Esophagus muscularis mucosa (tissue), 4 donors: ENCODE measurements around the gene PCBP3. TPM values are rescaled to one million over a fixed set of nuclear protein-coding genes. Genes with fewer than 3 reads are reported as not detected.

Source experiments
- DNase-seq: peaks from one replicate; pipeline ENCODE4 v3.0.0-alpha.2; 2017; ENCODE audit errors: extremely low spot score
- H3K27ac ChIP-seq, 4 donors: fragments of 200-600 bp; sonication (generic); replicated peaks in 1 of 4; 1 replicate in 3 of 4; 2 replicates in 1 of 4; pipeline ENCODE4 v1.5.1; 2016 to 2019; ENCODE audit warnings: mild to moderate bottlenecking in 1 of 4
- H3K27me3 ChIP-seq, 4 donors: fragments of 200-600 bp; sonication (generic); one replicate each; pipeline versions ENCODE4 v1.5.1 to v1.6.0; 2016 to 2019
- H3K36me3 ChIP-seq, 4 donors: fragments of 200-600 bp; sonication (generic); one replicate each; pipeline ENCODE4 v1.5.1; 2016 to 2019
- H3K4me1 ChIP-seq, 4 donors: fragments of 200-600 bp; sonication (generic); one replicate each; pipeline ENCODE4 v1.5.1; 2016 to 2019
- H3K4me3 ChIP-seq, 4 donors: fragments of 200-600 bp; sonication (generic); 1 replicate in 2 of 4; 2 replicates in 2 of 4; pipeline ENCODE4 v1.5.1; 2016 to 2019; ENCODE audit warnings: mild to moderate bottlenecking in 4 of 4, moderate library complexity in 1 of 4
- H3K9me3 ChIP-seq, 4 donors: fragments of 200-600 bp; sonication (generic); 1 replicate in 3 of 4; 2 replicates in 1 of 4; pipeline ENCODE4 v1.5.1; 2016 to 2019
- CTCF ChIP-seq, 3 experiments: fragments of 200-600 bp in 2 of 3; fragments of 450-650 bp in 1 of 3; sonication (generic) in 2 of 3; IDR thresholded peaks; one replicate each; pipeline ENCODE4 v1.5.1; 2017 to 2019; ENCODE audit warnings: antibody characterized with exemption in 3 of 3, mild to moderate bottlenecking in 2 of 3, moderate library complexity in 1 of 3
- EP300 ChIP-seq: sonication (generic); formaldehyde crosslinking; IDR thresholded peaks from one replicate; pipeline ENCODE4 v1.6.1; 2017; ENCODE audit warnings: antibody characterized with exemption
- POLR2A ChIP-seq: fragments of 450-650 bp; IDR thresholded peaks from one replicate; pipeline ENCODE4 v1.6.1; 2017; ENCODE audit warnings: antibody characterized with exemption, moderate library complexity, mild to moderate bottlenecking, low read depth
- POLR2AphosphoS5 ChIP-seq, 2 donors: sonication (generic); formaldehyde crosslinking; IDR thresholded peaks; one replicate each; pipeline ENCODE4 v1.6.1; 2017; ENCODE audit warnings: antibody characterized with exemption in 2 of 2
- WGBS: methylation state at CpG from one replicate; pipeline ENCODE4 v1.1.5; 2018; 5-methylcytosine and 5-hydroxymethylcytosine counted together
- intact Hi-C: fragments of 100-400 bp; cut with DNase I; formaldehyde crosslinking; loops from one replicate; pipeline ENCODE4 v1.15.1; 2023
- total RNA-seq, 4 donors: library from RNA; depleted of rRNA; stranded (reverse); fragments of >200 nt; gene quantifications; one replicate each; pipeline versions ENCODE4 v1.1.0 to v1.2.1, GENCODE V29; 2016

The PCBP3 gene
- total RNA-seq, 4 donors from 2014 or later, result 7.5 to 9.2 (median 8.1) TPM

GRCh38 chr21:45901061-45901690 lies 257.7 kb downstream of the PCBP3 start:
- no peaks in the 10 kb centered on the region for H3K36me3 ChIP-seq
- no peaks in the 10 kb centered on the region for H3K4me1 ChIP-seq
- H3K27ac ChIP-seq, result no peak overlapping the region
- WGBS, result 91% methylated on average over 15 of the region's 15 CpGs
- no peak for TF ChIP-seq POLR2AphosphoS5 (IDR thresholded peaks at IDR 0.05)
- no peak for TF ChIP-seq CTCF (IDR thresholded peaks at IDR 0.05)
- no peak for TF ChIP-seq EP300
- no peak for TF ChIP-seq POLR2A
- intact Hi-C loops, result no loop called here
- no peak overlapping the region for H3K4me3 ChIP-seq
- no peaks in the 10 kb centered on the region for H3K9me3 ChIP-seq
- DNase-seq, result no peak
- H3K27me3 ChIP-seq, result no peaks in the 10 kb centered on the region

DNA sequence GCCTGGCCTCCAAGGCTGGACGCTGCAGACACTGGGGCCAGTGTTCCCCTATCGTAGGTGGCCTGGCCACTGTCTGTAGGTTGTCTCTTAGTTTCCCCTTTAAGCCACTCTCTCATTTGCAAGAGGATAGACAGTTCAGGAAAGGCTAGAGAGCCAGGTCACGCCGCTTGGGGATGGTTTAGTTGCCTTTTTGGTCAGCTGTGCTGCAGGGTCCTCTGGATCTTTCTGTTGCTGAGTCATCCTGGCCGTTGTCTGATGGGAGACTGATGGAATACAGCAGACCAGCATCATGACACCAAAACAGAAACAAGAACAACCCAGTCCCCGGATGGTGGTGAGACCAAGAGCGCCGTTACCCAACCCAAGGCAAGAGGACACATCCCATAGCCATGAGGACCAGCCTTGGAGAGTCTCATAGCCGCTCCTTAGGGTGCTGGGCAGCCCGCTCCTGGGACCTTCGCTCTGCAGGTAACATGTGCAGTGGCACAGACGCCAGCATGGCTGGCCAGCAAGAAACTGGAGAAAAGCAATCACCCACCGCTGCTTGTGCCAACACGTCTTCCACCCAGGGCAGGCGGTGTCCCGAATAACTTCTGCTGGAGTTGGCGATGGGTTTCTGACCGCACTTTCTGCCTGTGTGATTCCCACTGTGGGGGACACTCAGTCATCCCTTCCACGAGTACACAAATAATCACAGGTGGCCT lies 258.9 kb downstream of the PCBP3 start:
- Histone ChIP-seq H3K9me3 (no peaks in the 10 kb centered on the region), H3K4me1 (peaks cover 0 to 3% (median 1%) of the 10 kb centered on the region in 4 donors), H3K4me3 (no peak overlapping the region), H3K36me3 (no peaks in the 10 kb centered on the region), H3K27ac (no peak overlapping the region), H3K27me3 (no peaks in the 10 kb centered on the region)
- DNase-seq, result no peak
- TF ChIP-seq POLR2A (no peak), EP300 (no peak), CTCF (IDR thresholded peaks at IDR 0.05) (no peak), POLR2AphosphoS5 (IDR thresholded peaks at IDR 0.05) (no peak)
- intact Hi-C loops, result no loop called here
- WGBS, result 91% methylated on average over 15 of the region's 19 CpGs

DNA sequence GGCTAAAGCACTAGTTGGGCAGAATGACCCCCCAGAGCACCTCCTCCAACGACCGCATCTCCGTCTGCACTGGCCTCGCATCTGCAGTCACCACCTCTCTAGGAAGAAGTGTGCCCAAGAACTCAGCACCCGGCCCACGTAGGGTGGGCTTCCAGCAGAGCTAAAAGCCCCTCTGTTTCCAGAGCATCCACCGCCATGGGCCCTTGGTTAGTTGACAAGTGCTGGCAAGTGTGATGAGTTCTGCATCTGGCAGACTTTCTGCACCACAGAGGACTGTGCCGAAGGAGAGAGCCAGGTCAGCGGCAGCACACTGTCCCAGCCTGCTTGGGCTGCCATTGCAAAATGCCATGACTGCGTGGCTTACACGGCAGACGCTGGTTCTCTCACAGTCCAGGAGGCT lies 261.7 kb downstream of the PCBP3 start:
- peaks cover 0 to 14% (median 14%) of the 10 kb centered on the region in 4 donors for H3K4me1 ChIP-seq
- H3K4me3 ChIP-seq, result no peak overlapping the region
- no peak for DNase-seq
- H3K27ac ChIP-seq, result no peak overlapping the region
- no peaks in the 10 kb centered on the region for H3K9me3 ChIP-seq
- no peaks in the 10 kb centered on the region for H3K27me3 ChIP-seq
- 90% methylated on average over 8 of the region's 12 CpGs for WGBS
- no peaks in the 10 kb centered on the region for H3K36me3 ChIP-seq
- intact Hi-C loops, result no loop called here
- TF ChIP-seq CTCF (IDR thresholded peaks at IDR 0.05) (no peak), POLR2AphosphoS5 (IDR thresholded peaks at IDR 0.05) (no peak), POLR2A (no peak), EP300 (no peak)

DNA sequence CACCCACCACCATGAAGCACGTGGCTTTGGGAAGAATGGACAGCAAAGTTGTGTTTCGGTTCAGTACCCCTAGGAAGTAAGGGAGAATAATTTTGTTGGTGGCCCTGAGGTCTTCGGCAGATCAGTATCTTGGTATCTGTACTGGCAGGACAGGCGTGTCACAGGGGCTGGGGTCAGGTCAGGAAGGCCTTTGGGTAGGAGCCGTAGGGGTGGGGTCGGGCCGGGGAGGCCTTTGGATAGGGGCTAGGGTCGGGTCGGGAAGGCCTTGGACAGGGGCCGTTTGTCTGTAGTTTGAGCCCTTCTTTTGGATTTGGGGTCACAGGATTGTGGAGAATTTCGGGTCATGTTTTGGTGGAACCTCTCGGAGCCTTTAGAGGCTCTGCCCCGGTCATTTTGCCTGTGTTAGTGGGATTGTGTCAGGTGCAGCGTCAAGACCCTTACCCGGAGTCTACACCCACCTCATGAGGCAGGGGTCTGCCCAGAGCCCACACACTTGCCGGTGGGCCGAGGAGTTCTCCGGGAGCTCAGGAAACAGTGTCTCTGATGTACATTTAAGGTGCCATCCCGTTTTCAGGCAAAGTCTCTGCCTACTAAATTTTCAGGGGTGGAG lies 262.8 kb downstream of the PCBP3 start:
- intact Hi-C loops, result no loop called here
- WGBS, result 96% methylated on average over 19 of the region's 19 CpGs
- no peaks in the 10 kb centered on the region for H3K36me3 ChIP-seq
- DNase-seq, result no peak
- no peaks in the 10 kb centered on the region for H3K27me3 ChIP-seq
- no peak for TF ChIP-seq POLR2A
- TF ChIP-seq POLR2AphosphoS5 (IDR thresholded peaks at IDR 0.05), result no peak
- no peak for TF ChIP-seq EP300
- TF ChIP-seq CTCF (IDR thresholded peaks at IDR 0.05), result no peak
- no peak overlapping the region for H3K27ac ChIP-seq
- H3K4me1 ChIP-seq, result peaks cover 0 to 20% (median 19%) of the 10 kb centered on the region in 4 donors
- H3K9me3 ChIP-seq, result no peaks in the 10 kb centered on the region
- no peak overlapping the region for H3K4me3 ChIP-seq
